Fibroblast of mammary gland (primary cell): ENCODE data around the gene TECPR1.

Source experiments
- DNase-seq: peaks from one replicate; pipeline ENCODE4 v3.0.0-alpha.2; 2010; ENCODE audit warnings: low read depth
- H3K4me3 ChIP-seq: 2 replicates; pipeline ENCODE4 v1.5.1; 2011; ENCODE audit warnings: low read depth, mild to moderate bottlenecking, low read length, moderate library complexity; ENCODE audit not compliant: control insufficient read depth
- TF ChIP-seq, protein P1 (sequence below): conservative IDR thresholded peaks from 2 replicates; pipeline ENCODE4 v1.5.1; 2011; ENCODE audit warnings: low read depth, low read length, inconsistent platforms; ENCODE audit not compliant: control insufficient read depth, insufficient read depth

TECPR1 gene

DNA sequence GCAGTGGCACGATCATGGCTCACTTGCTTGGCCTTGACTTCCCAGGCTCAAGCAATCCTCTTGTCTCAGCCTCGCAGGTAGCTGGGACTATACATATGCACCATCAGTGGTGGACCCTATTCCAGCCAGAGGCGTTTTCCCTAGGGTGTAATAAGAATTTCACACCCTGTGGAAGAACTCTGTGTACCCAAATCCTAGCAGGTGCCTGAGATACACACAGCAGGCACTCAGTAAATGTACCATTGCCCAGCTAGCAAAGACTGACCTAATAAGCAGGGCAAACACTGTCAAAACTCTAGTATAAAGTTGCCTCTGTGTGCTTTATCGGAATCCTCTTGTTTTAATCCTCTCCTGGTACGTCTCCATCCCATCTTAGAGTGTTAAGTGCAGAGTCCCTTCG lies 74.5 kb downstream of the TECPR1 start:
- DNase-seq: no peak
- H3K4me3 ChIP-seq: no peak overlapping the region
- TF ChIP-seq, protein P1, sequence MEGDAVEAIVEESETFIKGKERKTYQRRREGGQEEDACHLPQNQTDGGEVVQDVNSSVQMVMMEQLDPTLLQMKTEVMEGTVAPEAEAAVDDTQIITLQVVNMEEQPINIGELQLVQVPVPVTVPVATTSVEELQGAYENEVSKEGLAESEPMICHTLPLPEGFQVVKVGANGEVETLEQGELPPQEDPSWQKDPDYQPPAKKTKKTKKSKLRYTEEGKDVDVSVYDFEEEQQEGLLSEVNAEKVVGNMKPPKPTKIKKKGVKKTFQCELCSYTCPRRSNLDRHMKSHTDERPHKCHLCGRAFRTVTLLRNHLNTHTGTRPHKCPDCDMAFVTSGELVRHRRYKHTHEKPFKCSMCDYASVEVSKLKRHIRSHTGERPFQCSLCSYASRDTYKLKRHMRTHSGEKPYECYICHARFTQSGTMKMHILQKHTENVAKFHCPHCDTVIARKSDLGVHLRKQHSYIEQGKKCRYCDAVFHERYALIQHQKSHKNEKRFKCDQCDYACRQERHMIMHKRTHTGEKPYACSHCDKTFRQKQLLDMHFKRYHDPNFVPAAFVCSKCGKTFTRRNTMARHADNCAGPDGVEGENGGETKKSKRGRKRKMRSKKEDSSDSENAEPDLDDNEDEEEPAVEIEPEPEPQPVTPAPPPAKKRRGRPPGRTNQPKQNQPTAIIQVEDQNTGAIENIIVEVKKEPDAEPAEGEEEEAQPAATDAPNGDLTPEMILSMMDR: no peak

DNA sequence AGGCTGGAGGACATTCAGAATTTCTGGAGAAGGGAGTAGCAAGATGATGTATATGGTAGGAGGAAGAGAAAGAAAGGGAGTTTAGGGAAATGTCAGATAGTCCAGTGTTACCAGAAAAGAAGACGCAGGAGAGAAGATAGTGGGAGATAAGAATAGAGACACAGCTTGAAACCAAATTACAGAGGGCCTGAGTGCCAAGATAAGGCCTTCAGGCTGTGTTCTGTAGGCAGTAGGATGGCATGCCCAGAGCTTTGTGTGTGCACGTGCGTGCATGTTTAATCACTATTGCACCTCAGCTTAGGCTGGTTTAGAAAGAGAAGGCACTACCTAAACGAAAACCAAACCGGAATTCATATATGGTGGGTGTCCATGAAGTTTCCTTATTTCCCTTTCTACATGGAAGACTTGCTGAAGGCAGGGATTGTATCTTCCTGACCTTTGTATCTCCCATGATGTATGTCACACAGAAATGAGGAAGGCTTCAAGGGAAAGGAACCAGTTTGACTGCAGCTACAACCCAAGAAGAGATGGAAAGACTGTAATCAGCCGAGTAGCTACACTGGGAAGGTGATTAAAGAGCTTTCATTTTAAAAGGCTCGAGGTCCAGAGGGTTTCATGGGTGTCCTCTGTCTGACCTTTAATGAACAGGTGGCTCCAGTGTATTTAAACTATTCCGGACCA lies 76.6 kb downstream of the TECPR1 start:
- TF ChIP-seq, protein P1: no peak
- DNase-seq: no peak
- no peak overlapping the region for H3K4me3 ChIP-seq

DNA sequence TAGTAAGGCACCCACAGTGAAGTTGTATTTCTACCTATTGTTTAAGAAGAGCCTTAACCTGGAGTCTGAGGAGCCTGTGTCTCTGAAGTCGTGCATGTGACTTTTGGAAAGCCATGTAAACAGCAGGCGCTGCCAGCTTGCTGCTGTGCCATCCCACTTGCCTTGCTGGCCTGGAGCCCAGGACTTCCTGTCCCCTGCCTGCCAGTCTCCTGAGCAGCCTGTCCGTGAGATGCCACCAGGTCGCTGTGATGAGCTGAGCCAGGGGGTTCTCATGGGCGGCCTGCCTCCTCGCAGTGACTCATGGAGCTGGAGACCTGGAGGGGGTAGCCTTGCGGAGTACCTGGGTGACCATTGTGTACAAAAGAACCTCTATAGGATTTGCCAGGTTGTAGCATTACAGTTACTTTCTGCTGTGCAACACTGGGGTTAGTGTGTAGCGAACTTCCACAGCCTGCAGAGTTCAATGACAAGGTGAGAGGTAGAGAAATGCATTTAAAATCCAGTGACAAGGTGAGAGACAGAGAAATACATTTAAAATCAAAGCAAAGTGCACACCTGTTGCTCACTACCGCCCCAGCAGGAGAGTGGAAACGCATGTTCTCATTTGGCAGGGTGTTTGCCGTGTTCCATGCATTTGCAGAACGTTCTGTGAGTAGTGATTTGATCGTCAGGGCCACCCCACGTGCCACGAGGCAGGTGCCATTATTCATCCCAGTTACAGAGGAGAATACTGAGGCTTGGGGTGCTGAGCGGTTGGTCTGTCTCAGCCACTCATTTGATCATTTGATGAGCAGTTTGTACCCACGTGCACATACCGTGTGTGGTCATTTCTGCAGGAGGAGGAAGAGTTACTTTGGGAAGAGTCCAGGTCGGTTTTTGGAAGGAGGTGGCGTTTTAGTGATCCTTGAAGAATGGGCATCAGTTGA lies 77.4 kb downstream of the TECPR1 start:
- no peak overlapping the region for H3K4me3 ChIP-seq
- TF ChIP-seq, protein P1: no peak
- DNase-seq: no peak

DNA sequence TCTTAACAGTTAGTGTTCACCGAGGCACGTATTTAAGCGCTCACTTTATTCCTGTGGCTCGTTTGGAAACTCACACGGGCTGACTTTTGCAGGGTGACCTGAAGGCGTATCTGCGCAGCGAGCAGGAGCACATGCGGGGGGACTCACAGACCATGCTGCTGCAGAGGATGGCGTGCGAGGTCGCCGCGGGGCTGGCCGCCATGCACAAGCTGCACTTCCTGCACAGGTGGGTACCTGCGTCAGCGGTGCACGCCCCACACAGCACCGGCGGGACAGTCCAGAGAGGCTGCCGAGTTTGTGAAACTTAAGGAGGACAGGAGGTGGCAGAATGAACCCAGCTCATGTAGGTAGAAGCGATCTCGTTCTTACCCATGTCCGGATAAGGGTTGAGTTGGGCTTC lies 80.6 kb downstream of the TECPR1 start:
- DNase-seq: no peak
- TF ChIP-seq, protein P1: no peak
- no peak overlapping the region for H3K4me3 ChIP-seq

DNA sequence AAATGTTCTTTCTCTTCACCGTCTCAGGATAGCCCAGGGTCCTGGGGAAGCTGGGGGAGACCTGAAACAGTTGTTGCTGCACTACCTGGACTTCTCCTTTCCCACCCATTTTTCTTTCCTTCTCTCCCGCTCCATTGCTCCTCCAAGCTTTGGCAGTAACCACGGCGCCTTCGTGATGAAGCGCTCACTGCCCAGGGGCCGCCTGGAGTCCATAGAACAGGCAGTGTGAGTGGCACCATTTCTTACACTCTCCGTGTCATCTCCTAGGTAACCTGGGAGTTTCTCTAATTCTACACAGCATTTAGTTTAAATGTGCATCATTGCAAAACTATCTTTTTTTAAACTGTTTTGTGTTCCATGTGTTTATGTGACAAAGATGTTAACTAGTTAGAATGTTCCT lies 81.1 kb downstream of the TECPR1 start:
- no peak overlapping the region for H3K4me3 ChIP-seq
- DNase-seq: no peak
- TF ChIP-seq, protein P1: no peak

DNA sequence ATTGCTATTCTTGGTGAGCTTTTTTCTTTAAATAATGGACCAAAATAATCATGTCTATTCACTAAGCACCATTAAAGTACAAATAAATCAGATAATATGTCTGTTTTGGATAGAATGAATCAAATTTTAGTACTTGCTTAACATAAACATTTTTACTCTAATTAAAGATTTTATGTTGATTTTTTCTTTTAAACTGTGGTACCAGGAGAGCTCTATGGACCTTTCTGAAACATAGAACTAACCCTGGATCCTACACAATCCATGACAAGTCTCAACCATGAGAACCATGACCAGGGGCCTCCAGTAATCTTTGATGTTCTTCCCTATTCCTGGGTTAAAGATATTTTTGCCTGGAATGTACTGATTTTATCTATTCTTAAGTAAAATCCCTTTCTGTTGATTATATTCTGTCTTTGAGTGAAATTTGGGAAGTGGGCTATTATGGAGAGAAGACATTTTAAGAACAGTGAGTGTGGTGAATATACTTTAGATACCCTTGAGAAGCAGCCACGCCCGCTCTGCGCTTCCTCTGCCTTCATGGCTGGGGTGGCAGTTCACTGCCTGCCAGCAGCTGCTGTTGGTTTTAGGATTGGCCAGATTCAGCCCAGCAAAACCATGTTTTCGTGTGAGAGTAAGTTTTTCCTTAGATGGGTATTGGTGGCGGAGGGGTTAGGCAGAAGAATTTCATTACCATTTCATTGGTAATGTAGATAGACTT lies 83.0 kb downstream of the TECPR1 start:
- DNase-seq: no peak
- no peak overlapping the region for H3K4me3 ChIP-seq
- TF ChIP-seq, protein P1: no peak
